Activated T-helper 1 cell treated with Interleukin-2 at 50 U/mL for 16 hours (primary cell): Measurements from ENCODE around the gene NRIP2.
"Not testable (repeated sequence)": the region's sequence is repeated elsewhere in the genome, so short reads cannot be mapped to it uniquely, and the experiment has no call there.

Source experiments
- DNase-seq: peaks from one replicate; pipeline ENCODE4 v3.0.0-alpha.2; 2020; ENCODE audit warnings: low read depth

The NRIP2 gene

GRCh38 chr12:2834581-2835491 is at the start of gene NRIP2:
Gene NRIP2, minus strand, starts transcription at chr12:2835035. Its CDS starts 52 bp downstream, at chr12:2834983.
- DNase-seq, result no peak

DNA sequence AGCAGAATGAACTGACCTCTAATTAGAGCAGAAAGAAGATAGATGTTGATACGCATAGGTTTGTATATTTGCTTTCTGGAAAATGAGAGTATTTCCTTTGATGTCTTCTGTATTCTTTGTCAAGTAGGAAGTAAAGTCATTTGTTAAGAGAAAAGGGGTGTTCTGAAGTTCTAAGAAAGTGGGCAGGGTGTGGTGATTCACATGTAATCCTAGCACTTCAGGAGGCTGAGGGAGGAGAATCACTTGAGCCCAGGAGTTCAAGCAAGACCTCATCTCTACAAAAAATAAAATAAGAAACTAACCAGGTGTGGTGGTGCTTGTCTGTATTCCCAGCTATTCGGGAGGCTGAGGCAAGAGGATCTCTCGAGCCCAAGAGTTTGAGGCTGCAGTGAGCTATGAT is 45.0 kb upstream of the NRIP2 start:
- no peak for DNase-seq

DNA sequence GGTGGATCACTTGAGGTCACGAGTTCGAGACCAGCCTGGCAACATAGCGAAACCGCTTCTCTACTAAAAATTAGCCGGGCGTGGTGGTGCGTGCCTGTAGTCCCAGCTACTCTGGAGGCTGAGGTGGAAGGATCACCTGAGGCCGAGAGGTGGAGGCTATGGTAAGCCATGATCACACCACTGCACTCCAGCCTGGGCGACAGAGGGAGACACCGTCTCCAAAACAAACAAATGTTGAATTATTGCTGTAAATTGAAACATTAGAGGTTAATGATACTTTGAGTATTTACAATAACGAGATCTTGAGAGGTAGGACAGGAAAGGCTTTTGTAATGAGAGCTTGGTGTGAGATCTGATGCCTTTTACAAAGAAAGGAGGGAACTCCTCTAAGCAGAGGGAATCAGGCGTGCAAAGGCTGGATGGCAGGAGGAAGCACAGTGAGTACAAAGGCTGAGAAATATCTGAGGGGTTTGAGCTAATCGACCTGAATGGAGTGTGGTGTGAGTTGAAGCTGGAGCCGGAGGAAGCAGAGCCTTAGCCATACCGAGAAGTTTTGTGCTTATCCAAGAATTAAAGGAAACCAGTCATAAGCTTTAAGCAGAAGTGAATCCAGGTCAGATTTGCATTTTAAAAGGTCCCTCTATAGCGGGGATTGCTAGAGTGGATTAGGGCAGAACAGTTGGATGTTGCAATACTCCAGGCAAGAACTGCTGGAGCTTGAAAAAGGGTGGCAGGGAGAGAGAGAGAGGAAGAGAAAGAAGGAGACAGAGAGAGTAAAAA is 43.3 kb upstream of the NRIP2 start:
- no peak for DNase-seq

DNA sequence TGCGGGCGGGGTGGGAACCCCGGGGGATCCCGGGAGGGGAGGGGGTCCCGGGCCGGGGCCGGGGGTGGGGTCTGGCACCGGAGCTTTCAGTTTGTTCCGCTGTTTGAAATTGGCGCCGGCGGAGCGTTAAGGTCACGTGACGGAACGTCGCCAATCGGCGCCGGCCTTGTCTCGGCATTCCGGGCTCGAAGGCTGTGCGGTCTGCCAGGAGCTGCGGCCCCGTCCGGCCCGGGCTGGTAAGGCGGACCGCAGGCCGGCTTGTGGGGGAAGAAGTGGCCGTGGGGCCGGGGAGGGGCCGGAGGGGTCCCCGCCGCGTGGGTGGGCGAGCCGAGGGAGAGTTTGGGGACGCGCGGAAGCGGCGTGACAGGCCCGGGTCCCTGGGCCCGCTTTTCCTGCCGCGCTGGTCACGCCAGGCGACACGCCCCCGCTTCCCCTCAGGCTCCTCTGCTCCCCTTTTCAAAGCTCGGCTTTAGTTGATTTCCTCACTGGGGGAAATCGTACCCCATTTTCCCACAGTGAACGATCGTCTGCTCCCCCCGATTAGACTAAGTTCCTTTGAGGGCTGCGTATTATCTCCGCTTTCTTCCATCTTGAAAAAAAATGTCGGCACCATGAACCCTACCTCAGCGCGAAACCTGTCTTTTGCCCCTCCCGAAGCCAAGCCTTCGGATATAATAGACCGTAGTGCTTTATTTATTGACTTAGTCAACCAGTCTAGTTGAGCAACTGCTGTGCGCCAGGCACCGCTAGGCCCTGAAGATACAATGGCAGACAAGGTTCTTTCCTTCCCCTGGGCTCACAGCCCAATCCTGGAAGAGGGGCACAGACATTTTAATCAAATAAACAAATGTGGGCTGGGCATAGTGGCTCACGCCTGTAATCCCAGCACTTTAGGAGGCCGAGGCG is 42.5 kb upstream of the NRIP2 start, which contains the start of the genes FOXM1 and RHNO1:
TSS of gene FOXM1 (minus strand) at position 128 of the 906 bp plus-strand sequence. CDS start 2,696 bp downstream, outside the sequence.
TSS of gene RHNO1 (plus strand) at position 177 of the 906 bp plus-strand sequence. CDS start 8,144 bp downstream, outside the sequence.
- DNase-seq, result peak; percentile 77

DNA sequence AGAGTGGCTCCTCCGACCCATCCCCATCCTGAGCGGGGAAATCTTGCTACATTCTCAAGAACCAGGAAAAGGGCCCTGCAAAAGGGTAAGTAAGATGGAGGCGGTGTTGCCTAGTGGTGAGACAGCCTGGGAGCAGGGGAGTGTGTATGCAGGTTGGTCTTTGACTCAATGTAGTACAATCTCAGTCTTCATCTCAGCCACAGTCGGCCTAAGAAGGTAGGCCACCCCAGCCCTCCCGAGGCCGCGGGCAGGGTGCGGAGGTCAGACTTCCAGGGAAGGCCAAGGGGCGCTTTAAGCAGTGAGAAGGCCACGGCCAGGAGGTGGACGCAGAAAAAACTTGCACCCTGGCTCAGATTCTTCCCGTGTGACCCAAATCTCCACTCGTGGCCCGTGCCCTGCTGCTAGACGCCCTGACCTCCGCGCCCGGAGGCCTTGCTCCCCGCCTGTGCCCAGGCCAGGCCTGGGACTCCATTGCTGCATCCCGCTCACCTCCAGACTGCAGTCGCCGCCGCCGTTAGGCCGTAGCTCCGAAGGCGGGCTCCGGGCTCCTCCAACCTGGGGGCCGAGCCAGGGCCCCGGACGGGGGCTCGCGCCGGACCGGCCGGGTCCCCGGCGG is 41.7 kb upstream of the NRIP2 start:
- no peak for DNase-seq

- DNase-seq, result not testable (repeated sequence)
These were observed 34.3 kb upstream of the NRIP2 start for GRCh38 chr12:2868986-2869632.

- no peak for DNase-seq
These were observed 29.4 kb upstream of the NRIP2 start for GRCh38 chr12:2864198-2864597.

DNA sequence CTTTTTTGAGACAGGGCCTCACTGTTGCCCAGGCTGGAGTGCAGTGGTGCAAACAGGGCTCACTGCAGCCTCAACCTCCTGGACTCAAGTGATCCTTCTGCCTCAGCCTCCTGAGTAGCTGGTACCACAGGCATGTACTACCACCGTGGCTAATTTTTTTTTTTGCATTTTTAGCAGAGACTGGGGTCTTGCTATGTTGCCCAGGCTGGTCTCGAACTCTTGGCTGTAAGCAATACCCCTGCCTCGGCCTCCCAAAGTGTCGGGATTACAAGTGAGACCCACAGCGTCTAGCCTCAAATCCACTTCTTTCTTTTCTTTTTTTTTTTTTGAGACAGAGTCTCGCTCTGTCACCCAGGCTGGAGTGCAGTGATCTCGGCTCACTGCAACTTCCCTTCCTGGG is 28.6 kb upstream of the NRIP2 start:
- not testable (repeated sequence) for DNase-seq

GRCh38 chr12:2862876-2863275 is 28.0 kb upstream of the NRIP2 start:
- DNase-seq, result no peak

- no peak for DNase-seq
These were observed 25.3 kb upstream of the NRIP2 start for GRCh38 chr12:2860170-2860569.

- DNase-seq, result no peak
These were observed 24.1 kb upstream of the NRIP2 start for GRCh38 chr12:2858944-2859421.

DNA sequence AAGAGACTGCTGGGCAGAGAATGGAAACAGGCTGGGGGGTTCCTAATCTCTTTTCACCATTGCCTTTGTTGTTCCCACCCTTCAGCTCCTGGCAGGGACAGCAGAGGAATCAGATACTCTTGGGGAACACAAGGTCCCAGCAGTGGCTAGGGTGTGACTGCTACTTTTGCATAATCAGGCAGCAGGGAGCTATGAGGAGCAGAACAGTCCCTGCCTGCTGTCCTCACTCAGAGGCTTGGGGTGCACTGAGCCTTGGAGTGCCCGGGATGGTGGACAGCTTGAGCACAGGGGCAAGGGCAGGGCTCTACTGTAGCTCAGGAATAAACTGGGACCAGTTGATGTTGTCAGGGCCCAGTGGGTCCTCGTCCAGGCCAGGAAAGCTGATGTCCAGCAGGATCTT is 23.5 kb upstream of the NRIP2 start:
- no peak for DNase-seq

GRCh38 chr12:2857576-2857975 is 22.7 kb upstream of the NRIP2 start:
- no peak for DNase-seq

DNA sequence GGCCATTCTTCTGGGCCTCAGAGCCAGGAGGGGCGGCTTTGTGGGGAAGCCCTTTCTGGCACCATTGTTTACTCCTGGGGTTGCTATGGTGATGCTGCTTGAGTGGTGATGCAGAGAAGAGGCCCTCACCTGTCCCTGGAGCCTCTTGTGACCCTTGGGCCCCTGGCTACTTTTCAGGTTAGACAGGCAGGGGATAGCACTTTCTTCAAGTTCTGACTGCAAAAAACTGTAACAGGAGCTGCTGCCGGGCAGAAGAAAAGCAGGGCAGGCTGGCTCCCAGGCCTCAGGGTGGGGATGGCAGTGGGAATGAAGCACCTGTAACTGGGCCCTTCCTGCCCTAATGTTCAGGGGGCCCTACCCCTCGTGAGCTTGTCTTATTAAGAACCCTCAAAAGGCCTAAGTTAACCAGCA is 22.2 kb upstream of the NRIP2 start, which contains the start of gene TEX52:
TSS of gene TEX52 (minus strand) at position 19 of the 411 bp plus-strand sequence. CDS start at position 6, 13 bp downstream.
- no peak for DNase-seq

DNA sequence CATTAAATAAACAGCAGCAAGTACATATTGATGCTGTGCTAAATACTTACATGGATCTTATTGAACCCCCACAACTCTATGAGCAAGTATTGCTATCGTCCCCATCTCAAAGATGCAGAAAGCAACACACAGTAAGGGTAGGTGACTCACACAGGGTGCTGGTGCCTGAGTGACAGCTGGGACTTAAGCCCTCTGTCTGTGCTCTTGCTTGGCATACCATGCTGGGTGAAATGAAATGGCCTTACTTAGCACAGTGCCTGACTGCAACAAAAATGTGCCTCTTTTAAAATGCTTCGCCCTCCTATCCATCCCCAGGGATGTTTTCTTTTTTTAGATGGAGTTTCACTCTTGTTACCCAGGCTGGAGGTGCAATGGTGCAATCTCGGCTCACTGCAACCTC is 21.2 kb upstream of the NRIP2 start:
- DNase-seq, result no peak

GRCh38 chr12:2855546-2855945 is 20.7 kb upstream of the NRIP2 start:
- DNase-seq, result no peak

DNA sequence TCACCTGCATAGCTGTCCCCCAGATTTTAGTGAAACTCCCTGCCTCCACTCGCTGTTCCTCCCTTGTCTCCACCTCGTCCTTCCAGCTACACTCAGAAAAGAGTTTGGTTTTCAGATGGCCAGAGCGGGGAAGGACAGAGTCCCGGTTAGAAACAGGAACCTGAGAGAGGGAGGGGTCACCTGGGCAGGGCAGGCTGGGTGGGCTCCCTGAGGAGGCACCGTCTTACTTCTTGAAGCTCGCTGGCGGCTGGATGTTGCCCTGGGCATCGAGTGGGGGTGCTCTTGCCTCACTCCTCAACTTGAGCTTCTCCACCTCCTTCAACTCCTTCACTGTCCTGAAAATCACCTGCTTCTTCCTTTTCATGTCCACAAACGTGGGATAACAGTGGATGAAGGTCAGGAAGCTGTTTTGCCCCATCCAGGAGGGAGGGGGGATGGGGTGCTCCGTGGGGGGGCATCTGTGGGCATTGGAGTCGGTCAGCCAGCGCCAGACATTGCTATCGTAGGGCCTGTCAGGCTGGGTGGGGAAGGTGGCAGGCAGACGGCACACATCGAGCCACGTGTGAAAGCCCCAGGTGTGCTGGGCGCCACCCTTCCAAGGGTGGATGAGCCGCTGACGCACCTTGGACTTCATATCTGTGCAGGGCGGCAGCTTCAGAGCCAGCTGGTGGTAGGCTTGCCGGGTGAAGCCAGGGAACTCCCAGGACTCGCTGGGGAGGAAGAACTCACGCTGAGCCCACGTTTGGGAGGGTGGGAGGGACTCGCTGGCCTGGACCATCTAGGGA is 20.0 kb upstream of the NRIP2 start:
- no peak for DNase-seq

DNA sequence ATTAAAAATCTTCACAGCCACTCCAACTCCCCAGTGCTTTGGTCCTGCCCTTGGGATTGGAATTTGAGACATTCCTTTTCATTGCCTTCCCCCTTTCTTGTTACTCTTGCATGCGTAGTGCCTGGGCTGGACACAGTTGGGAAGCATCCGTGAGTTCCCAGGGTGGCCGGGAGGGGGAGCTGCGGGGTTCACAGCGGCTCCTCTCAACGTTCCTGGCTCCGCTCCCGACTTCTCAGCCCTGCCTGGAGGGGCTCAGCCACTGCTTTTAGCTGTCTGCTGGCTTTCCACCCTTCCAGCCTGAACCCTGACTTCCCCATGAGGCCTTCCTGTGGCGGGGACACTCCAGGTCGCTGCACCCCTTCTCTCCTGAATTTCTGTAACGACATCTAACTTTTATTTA is 18.8 kb upstream of the NRIP2 start:
- peak; percentile 5 for DNase-seq

- no peak for DNase-seq
These were observed 17.1 kb upstream of the NRIP2 start for GRCh38 chr12:2851931-2852330.

DNA sequence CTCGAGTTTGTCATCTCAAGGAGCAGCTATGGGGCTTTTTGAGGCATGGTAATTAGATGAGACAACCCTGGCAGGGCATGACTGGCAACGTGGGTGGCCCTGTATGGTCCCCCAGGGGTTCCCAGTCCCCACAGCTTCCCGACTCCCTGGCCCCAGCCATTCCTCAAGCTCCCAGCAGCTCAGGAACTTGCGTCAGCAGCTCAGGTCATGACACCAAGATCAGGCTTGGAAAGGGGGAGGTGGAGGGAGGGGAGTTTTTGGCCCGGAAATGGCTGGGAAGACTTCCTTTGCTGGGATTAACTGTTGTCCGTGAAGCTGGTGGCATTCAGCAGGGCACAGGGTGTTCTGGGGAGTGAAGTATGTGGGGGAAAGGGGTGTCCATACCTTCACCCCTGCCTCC is 10.4 kb upstream of the NRIP2 start:
- no peak for DNase-seq
